ENCODE results near the gene ATRN.

GRCh38 chr20:3433744-3434143 is 37.1 kb upstream of the ATRN start:
- TF ChIP-seq CTCF (conservative IDR thresholded peaks at IDR 0.05; ENCODE audit: low read length) (no peak), EZH2phosphoT487 (IDR thresholded peaks at IDR 0.05; ENCODE audit: borderline replicate concordance) (no peak)

All from Loucy (cell line).